OCI-LY1 (cell line): ENCODE results near the gene LIN9.

Experiments
- H2AFZ ChIP-seq: fragments of 200-600 bp; sonication (generic), shearing (Covaris generic); 2 replicates; pipeline ENCODE4 v1.6.0; 2014; ENCODE audit warnings: antibody characterized with exemption, mild to moderate bottlenecking, low read length
- H3F3A ChIP-seq: fragments of 200-600 bp; sonication (generic), shearing (Covaris generic); 2 replicates; pipeline ENCODE4 v1.6.0; 2014; ENCODE audit warnings: mild to moderate bottlenecking, antibody characterized with exemption, low read length, moderate library complexity; ENCODE audit not compliant: insufficient read depth
- H3K27ac ChIP-seq: fragments of 200-600 bp; sonication (generic); 2 replicates; pipeline ENCODE4 v1.5.1; 2014; ENCODE audit warnings: low read length, mixed run types, mild to moderate bottlenecking, low read depth; ENCODE audit not compliant: poor library complexity, severe bottlenecking
- H3K27me3 ChIP-seq: fragments of 200-600 bp; sonication (generic); 2 replicates; pipeline ENCODE4 v1.6.0; 2014; ENCODE audit warnings: antibody characterized with exemption, mild to moderate bottlenecking, low read length, moderate library complexity; ENCODE audit not compliant: insufficient read depth
- H3K36me3 ChIP-seq: fragments of 200-600 bp; sonication (generic); 2 replicates; pipeline ENCODE4 v1.6.1; 2014; ENCODE audit warnings: mild to moderate bottlenecking, antibody characterized with exemption, low read length, moderate library complexity, mixed read lengths; ENCODE audit not compliant: insufficient read depth
- H3K4me1 ChIP-seq: fragments of 200-600 bp; sonication (generic); 2 replicates; pipeline ENCODE4 v1.5.1; 2014; ENCODE audit warnings: mild to moderate bottlenecking, low read length, moderate library complexity; ENCODE audit not compliant: insufficient read depth, severe bottlenecking
- H3K4me2 ChIP-seq: fragments of 200-600 bp; sonication (generic), shearing (Covaris generic); 2 replicates; pipeline ENCODE4 v1.6.1; 2014; ENCODE audit warnings: low read length
- H3K4me3 ChIP-seq: fragments of 200-600 bp; sonication (generic); 2 replicates; pipeline ENCODE4 v1.5.1; 2014; ENCODE audit warnings: low read length, low read depth, mild to moderate bottlenecking, mixed read lengths; ENCODE audit not compliant: poor library complexity, severe bottlenecking
- H3K79me2 ChIP-seq: fragments of 200-600 bp; shearing (Covaris generic); 2 replicates; pipeline ENCODE4 v1.6.1; 2016; ENCODE audit warnings: mixed run types, low read length, mixed read lengths; ENCODE audit not compliant: insufficient read depth
- H3K9ac ChIP-seq: fragments of 200-600 bp; sonication (generic), shearing (Covaris generic); 2 replicates; pipeline ENCODE4 v1.6.1; 2014; ENCODE audit warnings: mild to moderate bottlenecking, low read length, mixed read lengths
- H3K9me2 ChIP-seq: fragments of 200-600 bp; sonication (generic), shearing (Covaris generic); 2 replicates; pipeline ENCODE4 v1.6.1; 2014; ENCODE audit warnings: low read depth, mild to moderate bottlenecking, low read length, mixed read lengths
- H3K9me3 ChIP-seq: fragments of 200-600 bp; shearing (Covaris generic); 2 replicates; pipeline ENCODE4 v1.6.1; 2014; ENCODE audit warnings: low read length, mixed read lengths
- H4K20me1 ChIP-seq: fragments of 200-600 bp; sonication (generic), shearing (Covaris generic); 2 replicates; pipeline ENCODE4 v1.6.0; 2016; ENCODE audit warnings: mild to moderate bottlenecking, low read length; ENCODE audit not compliant: insufficient read depth
- CTCF ChIP-seq: fragments of 200-600 bp; sonication (generic), shearing (Covaris generic); IDR thresholded peaks from 2 replicates; pipeline ENCODE4 v1.5.1; 2017; ENCODE audit warnings: mild to moderate bottlenecking, antibody characterized with exemption, low read length, moderate library complexity, mixed read lengths
- EZH2 ChIP-seq: fragments of 200-600 bp; sonication (generic), shearing (Covaris generic); IDR thresholded peaks from 2 replicates; pipeline ENCODE4 v1.8.0; 2017; ENCODE audit warnings: borderline replicate concordance, mixed run types, mild to moderate bottlenecking, antibody characterized with exemption, low read length, moderate library complexity, mixed read lengths

LIN9 gene

GRCh38 chr1:226308723-226309397 lies at the start of gene LIN9:
Gene LIN9 (minus strand): TSS chr1:226309164. CDS start chr1:226309139, 25 bp downstream.
- Histone ChIP-seq H3K9me2 (no peaks in the 10 kb centered on the region), H3K9me3 (no peaks in the 10 kb centered on the region), H3K4me2 (peak within 1 kb of the TSS; percentile 96), H3K27me3 (no peaks in the 10 kb centered on the region; the same call in 1 of the 2 replicates), H3K36me3 (no peaks in the 10 kb centered on the region; the same call in 1 of the 2 replicates), H4K20me1 (no peaks in the 10 kb centered on the region), H2AFZ (peak within 1 kb of the TSS; percentile 74), H3K79me2 (peaks cover 50% of the 10 kb centered on the region), H3K4me1 (peaks cover 56% of the 10 kb centered on the region), H3K27ac (peak within 1 kb of the TSS; percentile 50), H3F3A (no peaks in the 10 kb centered on the region), H3K9ac (peak within 1 kb of the TSS; percentile 100), H3K4me3 (peak within 1 kb of the TSS; percentile 99)
- TF ChIP-seq EZH2 (no peak), CTCF (no peak)

- Histone ChIP-seq H3K27ac (peak overlapping the region; percentile 96), H3K36me3 (peaks cover 50% of the 10 kb centered on the region), H3K9me2 (no peaks in the 10 kb centered on the region), H3K4me2 (no peak overlapping the region), H2AFZ (no peak overlapping the region), H3K9ac (no peak overlapping the region), H3K4me1 (peaks cover 71% of the 10 kb centered on the region), H3K4me3 (no peak overlapping the region), H3K27me3 (no peaks in the 10 kb centered on the region), H3K9me3 (no peaks in the 10 kb centered on the region), H3F3A (peaks cover 12% of the 10 kb centered on the region; the same call in 1 of the 2 replicates), H4K20me1 (no peaks in the 10 kb centered on the region), H3K79me2 (no peaks in the 10 kb centered on the region)
- no peak for TF ChIP-seq EZH2
Measured at GRCh38 chr1:226357416-226357815, 48.5 kb upstream of the LIN9 start.

GRCh38 chr1:226355669-226356551 lies 46.9 kb upstream of the LIN9 start:
- Histone ChIP-seq H3K36me3 (peaks cover 36% of the 10 kb centered on the region), H3K4me1 (peaks cover 59% of the 10 kb centered on the region), H2AFZ (no peak overlapping the region), H3K9me3 (no peaks in the 10 kb centered on the region), H3K79me2 (no peaks in the 10 kb centered on the region), H3K4me3 (peak overlapping the region; percentile 31), H3F3A (peaks cover 12% of the 10 kb centered on the region; the same call in 1 of the 2 replicates), H4K20me1 (no peaks in the 10 kb centered on the region), H3K9ac (peak overlapping the region; percentile 57), H3K27ac (peak overlapping the region; percentile 96), H3K4me2 (peak overlapping the region; percentile 52), H3K9me2 (no peaks in the 10 kb centered on the region), H3K27me3 (no peaks in the 10 kb centered on the region)
- TF ChIP-seq CTCF = no peak
- TF ChIP-seq EZH2 = no peak
